SK-N-SH (cell line): ENCODE measurements around the gene ASCC1. TPM values are rescaled to one million over a fixed set of nuclear protein-coding genes. Genes with fewer than 3 reads are reported as not detected.

ENCODE experiments used
- CTCF ChIA-PET: fragments of 300-600, 350-600 bp; formaldehyde crosslinking; extraction: SDS; loops from one replicate; lab custom pipeline; 2021; lab: Yijun Ruan, JAX
- POLR2A ChIA-PET: fragments of 350-600 bp; sonication (Branson Sonifier 250); formaldehyde crosslinking; extraction: SDS; loops from one replicate; lab custom pipeline; 2020; ENCODE audit warnings: antibody characterized with exemption, inconsistent platforms; lab: Yijun Ruan, JAX
- DNase-seq: peaks from one replicate; pipeline ENCODE4 v3.0.0; 2012
- H2AFZ ChIP-seq: fragments of 200-600 bp; sonication (generic); 2 replicates; pipeline ENCODE4 v1.8.1; 2016; ENCODE audit warnings: antibody characterized with exemption, mild to moderate bottlenecking, low read depth
- H3F3A ChIP-seq: fragments of 200-600 bp; sonication (generic); replicated peaks from 2 replicates; pipeline ENCODE3; 2016; ENCODE audit warnings: antibody characterized with exemption, mild to moderate bottlenecking; ENCODE audit not compliant: insufficient read depth
- H3K27ac ChIP-seq, 2 experiments: fragments of 200-500 bp in 1 of 2; fragments of 200-600 bp in 1 of 2; sonication (Bioruptor generic) in 1 of 2; sonication (generic), shearing (Covaris generic) in 1 of 2; 2 replicates each; pipeline versions ENCODE4 v1.5.1 to v1.6.1; 2014 to 2016; ENCODE audit warnings: low read depth in 2 of 2, inconsistent platforms in 1 of 2, low read length in 1 of 2, mild to moderate bottlenecking in 1 of 2, mixed read lengths in 1 of 2
- H3K27me3 ChIP-seq: fragments of 200-600 bp; sonication (generic), shearing (Covaris generic); 2 replicates; pipeline ENCODE4 v1.6.1; 2016; ENCODE audit warnings: mixed run types; ENCODE audit not compliant: insufficient read depth
- H3K36me3 ChIP-seq, 2 experiments: fragments of 200-500 bp in 1 of 2; fragments of 200-600 bp in 1 of 2; sonication (Bioruptor generic) in 1 of 2; sonication (generic) in 1 of 2; replicated peaks in 1 of 2; 2 replicates each; pipeline versions ENCODE3 to v1.5.1; 2014 to 2016; ENCODE audit warnings: low read length in 1 of 2, mild to moderate bottlenecking in 1 of 2; ENCODE audit not compliant: insufficient read depth in 2 of 2, control insufficient read depth in 1 of 2
- H3K4me1 ChIP-seq, 2 experiments: fragments of 200-500 bp in 1 of 2; fragments of 200-600 bp in 1 of 2; sonication (Bioruptor generic) in 1 of 2; sonication (generic), shearing (Covaris generic) in 1 of 2; 2 replicates each; pipeline versions ENCODE4 v1.5.1 to v1.6.1; 2014 to 2016; ENCODE audit warnings: low read depth in 1 of 2, low read length in 1 of 2, mixed run types in 1 of 2; ENCODE audit not compliant: insufficient read depth in 2 of 2, control insufficient read depth in 1 of 2
- H3K4me2 ChIP-seq: fragments of 200-600 bp; sonication (generic), shearing (Covaris generic); 2 replicates; pipeline ENCODE4 v1.6.1; 2017; ENCODE audit warnings: mixed run types
- H3K4me3 ChIP-seq, 2 experiments: fragments of 200-500 bp in 1 of 2; fragments of 200-600 bp in 1 of 2; sonication (Bioruptor generic) in 1 of 2; sonication (generic), shearing (Covaris generic) in 1 of 2; 2 replicates each; pipeline versions ENCODE4 v1.5.1 to v1.8.1; 2014 to 2016; ENCODE audit warnings: low read depth in 2 of 2, inconsistent platforms in 1 of 2, low read length in 1 of 2, mild to moderate bottlenecking in 1 of 2, mixed read lengths in 1 of 2, moderate library complexity in 1 of 2
- H3K79me2 ChIP-seq: fragments of 200-600 bp; sonication (generic); 2 replicates; pipeline ENCODE4 v1.8.1; 2017; ENCODE audit warnings: mild to moderate bottlenecking; ENCODE audit not compliant: insufficient read depth
- H3K9ac ChIP-seq: fragments of 200-600 bp; sonication (generic); 2 replicates; pipeline ENCODE4 v1.6.1; 2017; ENCODE audit warnings: mixed run types
- H3K9me2 ChIP-seq: fragments of 200-600 bp; sonication (generic); 2 replicates; pipeline ENCODE4 v1.6.1; 2017; ENCODE audit warnings: mixed run types
- H3K9me3 ChIP-seq: fragments of 200-600 bp; sonication (generic); 2 replicates; pipeline ENCODE4 v1.6.1; 2017; ENCODE audit warnings: mixed run types, mild to moderate bottlenecking, moderate library complexity
- H4K20me1 ChIP-seq: fragments of 200-600 bp; sonication (generic); 2 replicates; pipeline ENCODE4 v1.6.1; 2017; ENCODE audit warnings: mild to moderate bottlenecking, mixed run types; ENCODE audit not compliant: insufficient read depth
- FOSL2 ChIP-seq: IDR thresholded peaks from 2 replicates; pipeline ENCODE4 v1.4.0; 2012; ENCODE audit warnings: low read depth, mild to moderate bottlenecking, moderate library complexity, borderline replicate concordance
- FOXJ3 ChIP-seq: sonication (generic); formaldehyde crosslinking; IDR thresholded peaks from 2 replicates; pipeline ENCODE4 v1.5.1; 2020; ENCODE audit warnings: mild to moderate bottlenecking, missing genetic modification reagents
- FOXM1 ChIP-seq: IDR thresholded peaks from 2 replicates; pipeline ENCODE4 v1.4.0; 2012; ENCODE audit warnings: low read depth, mild to moderate bottlenecking
- IRF3 ChIP-seq: fragments of 150-350 bp; IDR thresholded peaks from 2 replicates; pipeline ENCODE4 v1.6.1; 2016; ENCODE audit warnings: mild to moderate bottlenecking, low read depth, low read length
- JUND ChIP-seq: IDR thresholded peaks from 2 replicates; pipeline ENCODE4 v1.4.0; 2012
- MAX ChIP-seq: IDR thresholded peaks from 2 replicates; pipeline ENCODE4 v1.4.0; 2012; ENCODE audit warnings: low read depth
- MXI1 ChIP-seq: IDR thresholded peaks from 2 replicates; pipeline ENCODE4 v1.6.1; 2012; ENCODE audit warnings: mild to moderate bottlenecking, low read depth, low read length, improper control_type of control experiment
- PBX3 ChIP-seq: IDR thresholded peaks from 2 replicates; pipeline ENCODE4; 2012
- POLR2AphosphoS5 ChIP-seq: IDR thresholded peaks from 2 replicates; pipeline ENCODE4 v1.6.1; 2012; ENCODE audit warnings: low read depth, low read length
- RAD21 ChIP-seq: IDR thresholded peaks from 2 replicates; pipeline ENCODE4 v1.6.1; 2012; ENCODE audit warnings: mild to moderate bottlenecking, low read length
- REST ChIP-seq: IDR thresholded peaks from 2 replicates; pipeline ENCODE4 v1.6.1; 2012; ENCODE audit warnings: mild to moderate bottlenecking, low read depth, low read length, moderate library complexity
- RFX5 ChIP-seq: IDR thresholded peaks from 2 replicates; pipeline ENCODE4 v1.6.1; 2012; ENCODE audit warnings: mild to moderate bottlenecking, improper control_type of control experiment, low read length
- RXRA ChIP-seq: IDR thresholded peaks from 2 replicates; pipeline ENCODE4 v1.4.0; 2012; ENCODE audit warnings: low read depth, mild to moderate bottlenecking, borderline replicate concordance
- SMC3 ChIP-seq: IDR thresholded peaks from 2 replicates; pipeline ENCODE4 v1.6.1; 2012; ENCODE audit warnings: low read depth, low read length, improper control_type of control experiment
- TEAD4 ChIP-seq: IDR thresholded peaks from 2 replicates; pipeline ENCODE4 v1.4.0; 2012; ENCODE audit warnings: mild to moderate bottlenecking, borderline replicate concordance; ENCODE audit not compliant: insufficient read depth
- USF1 ChIP-seq: IDR thresholded peaks from 2 replicates; pipeline ENCODE4 v1.4.0; 2012; ENCODE audit warnings: low read depth, borderline replicate concordance
- ZBTB33 ChIP-seq: IDR thresholded peaks from 2 replicates; pipeline ENCODE4 v1.4.0; 2012; ENCODE audit warnings: low read depth, borderline replicate concordance
- WGBS: methylation state at CpG from one replicate; pipeline ENCODE4 v1.1.6; 2017; ENCODE audit warnings: low lambda C conversion rate; 5-methylcytosine and 5-hydroxymethylcytosine counted together
- polyA plus RNA-seq, 3 experiments: library from polyadenylated mRNA; depleted of rRNA; stranded (reverse); fragments of >200 nt; gene quantifications; 2 replicates each; pipeline ENCODE4 v1.2.3, GENCODE V29; 2012

The ASCC1 gene
- polyA plus RNA-seq, 1 of the 3 experiments (the other 2 are of a cell fraction), result 15.0 TPM

- Histone ChIP-seq H3K9me3 (no peaks in the 10 kb centered on the region), H3F3A (no peaks in the 10 kb centered on the region), H2AFZ (no peak overlapping the region), H3K9ac (no peak overlapping the region), H4K20me1 (no peaks in the 10 kb centered on the region), H3K36me3 (peaks cover 2 to 6% of the 10 kb centered on the region in 2 experiments), H3K9me2 (no peaks in the 10 kb centered on the region), H3K4me3 (no peak overlapping the region), H3K4me2 (no peak overlapping the region), H3K27ac (no peak overlapping the region), H3K4me1 (peaks cover 5 to 15% of the 10 kb centered on the region in 2 experiments; a peak in 3 of 4 replicates), H3K79me2 (no peaks in the 10 kb centered on the region), H3K27me3 (no peaks in the 10 kb centered on the region)
- no peak for DNase-seq
- CTCF ChIA-PET, result no interaction called here
- POLR2A ChIA-PET, result no interaction called here
- 91% methylated on average over 11 of the region's 11 CpGs for WGBS
- TF ChIP-seq FOXJ3 (CRISPR knock-in tag) (no peak), MXI1 (no peak), RXRA (no peak)
Measured at GRCh38 chr10:72110673-72111401, 105.2 kb downstream of the ASCC1 start.

GRCh38 chr10:72109636-72110157 lies 106.4 kb downstream of the ASCC1 start:
- no peak overlapping the region for H3K9ac ChIP-seq
- peaks cover 5 to 15% of the 10 kb centered on the region in 2 experiments; a peak in 3 of 4 replicates for H3K4me1 ChIP-seq
- no peaks in the 10 kb centered on the region for H3F3A ChIP-seq
- no peaks in the 10 kb centered on the region for H3K27me3 ChIP-seq
- H2AFZ ChIP-seq, result no peak overlapping the region
- H3K36me3 ChIP-seq, result peaks cover 0 to 2% of the 10 kb centered on the region in 2 experiments
- H3K79me2 ChIP-seq, result no peaks in the 10 kb centered on the region
- no peaks in the 10 kb centered on the region for H4K20me1 ChIP-seq
- 95% methylated on average over 8 of the region's 8 CpGs for WGBS
- TF ChIP-seq PBX3, result no peak
- no peak for TF ChIP-seq ZBTB33
- TF ChIP-seq USF1, result no peak
- no peak for TF ChIP-seq JUND
- TF ChIP-seq IRF3, result no peak
- no peak for TF ChIP-seq FOXM1
- no peak for TF ChIP-seq RXRA
- no peak for TF ChIP-seq RFX5
- no peak for TF ChIP-seq FOXJ3 (CRISPR knock-in tag)
- TF ChIP-seq TEAD4, result no peak
- TF ChIP-seq REST, result no peak
- no peak for TF ChIP-seq SMC3
- no peak for TF ChIP-seq POLR2AphosphoS5
- TF ChIP-seq FOSL2, result no peak
- TF ChIP-seq MAX, result no peak
- no peak for TF ChIP-seq RAD21
- no peak overlapping the region for H3K4me2 ChIP-seq
- CTCF ChIA-PET, result interaction anchor here (1.4 kb wide), 2 partner anchors 61 to 213 kb away, joined by 5 read pairs; no protein-coding TSS in a partner anchor
- peak overlapping the region in 1 of 2 experiments; percentile 58; a peak in 2 of 4 replicates for H3K27ac ChIP-seq
- POLR2A ChIA-PET, result no interaction called here
- no peak overlapping the region for H3K4me3 ChIP-seq
- no peak for DNase-seq
- H3K9me2 ChIP-seq, result no peaks in the 10 kb centered on the region
- H3K9me3 ChIP-seq, result no peaks in the 10 kb centered on the region
